Gastroesophageal sphincter (tissue), 4 donors: ENCODE data around the gene RASSF1. TPM values are rescaled to one million over a fixed set of nuclear protein-coding genes. Genes with fewer than 3 reads are reported as not detected.

Experiments
- ATAC-seq: fragments of 150-250 bp; one replicate; pipeline ENCODE4 v1.9.1; 2016; ENCODE audit warnings: mild to moderate bottlenecking, moderate library complexity
- H3K27ac ChIP-seq, 4 donors: fragments of 200-600 bp; sonication (generic) in 3 of 4; 1 replicate in 3 of 4; 2 replicates in 1 of 4; pipeline ENCODE4 v1.5.1; 2016 to 2019
- H3K27me3 ChIP-seq: fragments of 200-600 bp; sonication (generic); one replicate; pipeline ENCODE4 v1.5.1; 2019
- H3K36me3 ChIP-seq, 2 donors: fragments of 200-600 bp; sonication (generic); one replicate each; pipeline ENCODE4 v1.5.1; 2019; ENCODE audit warnings: control low read depth in 1 of 2
- H3K4me1 ChIP-seq, 3 donors: fragments of 200-600 bp; sonication (generic); 1 replicate in 2 of 3; 2 replicates in 1 of 3; pipeline ENCODE4 v1.5.1; 2016 to 2019; ENCODE audit warnings: control low read depth in 2 of 3
- H3K4me3 ChIP-seq, 2 donors: fragments of 200-600 bp; sonication (generic); one replicate each; pipeline ENCODE4 v1.5.1; 2019; ENCODE audit warnings: mild to moderate bottlenecking in 1 of 2, moderate library complexity in 1 of 2
- H3K9me3 ChIP-seq, 3 donors: fragments of 200-600 bp; sonication (generic); one replicate each; pipeline ENCODE4 v1.5.1; 2017 to 2019; ENCODE audit warnings: control low read depth in 2 of 3
- EP300 ChIP-seq: sonication (generic); formaldehyde crosslinking; IDR thresholded peaks from one replicate; pipeline ENCODE4 v1.6.1; 2017; ENCODE audit warnings: antibody characterized with exemption, mild to moderate bottlenecking
- POLR2A ChIP-seq, 2 donors: fragments of 450-650 bp; IDR thresholded peaks; one replicate each; pipeline ENCODE4 v1.6.1; 2017; ENCODE audit warnings: antibody characterized with exemption in 2 of 2, mild to moderate bottlenecking in 2 of 2, moderate library complexity in 1 of 2
- POLR2AphosphoS5 ChIP-seq: sonication (generic); formaldehyde crosslinking; IDR thresholded peaks from one replicate; pipeline ENCODE4 v1.6.1; 2017; ENCODE audit warnings: antibody characterized with exemption
- WGBS, 2 donors: methylation state at CpG; one replicate each; pipeline ENCODE4 v1.1.5; 2018; ENCODE audit warnings: low coverage in 1 of 2; 5-methylcytosine and 5-hydroxymethylcytosine counted together
- total RNA-seq, 4 donors: library from RNA; depleted of rRNA; stranded (reverse); fragments of >200 nt; gene quantifications; one replicate each; pipeline ENCODE4 v1.1.0, GENCODE V29; 2016
- TF ChIP-seq, protein P1 (sequence below), 4 experiments: fragments of 200-600 bp in 2 of 4; fragments of 450-650 bp in 2 of 4; sonication (generic) in 1 of 4; IDR thresholded peaks; one replicate each; pipeline ENCODE4 v1.5.1; 2017 to 2019; ENCODE audit warnings: antibody characterized with exemption in 4 of 4, mild to moderate bottlenecking in 2 of 4, moderate library complexity in 2 of 4

The RASSF1 gene
- total RNA-seq, 4 donors from 2014 or later: 24.5 to 40.3 (median 26.9) TPM

DNA sequence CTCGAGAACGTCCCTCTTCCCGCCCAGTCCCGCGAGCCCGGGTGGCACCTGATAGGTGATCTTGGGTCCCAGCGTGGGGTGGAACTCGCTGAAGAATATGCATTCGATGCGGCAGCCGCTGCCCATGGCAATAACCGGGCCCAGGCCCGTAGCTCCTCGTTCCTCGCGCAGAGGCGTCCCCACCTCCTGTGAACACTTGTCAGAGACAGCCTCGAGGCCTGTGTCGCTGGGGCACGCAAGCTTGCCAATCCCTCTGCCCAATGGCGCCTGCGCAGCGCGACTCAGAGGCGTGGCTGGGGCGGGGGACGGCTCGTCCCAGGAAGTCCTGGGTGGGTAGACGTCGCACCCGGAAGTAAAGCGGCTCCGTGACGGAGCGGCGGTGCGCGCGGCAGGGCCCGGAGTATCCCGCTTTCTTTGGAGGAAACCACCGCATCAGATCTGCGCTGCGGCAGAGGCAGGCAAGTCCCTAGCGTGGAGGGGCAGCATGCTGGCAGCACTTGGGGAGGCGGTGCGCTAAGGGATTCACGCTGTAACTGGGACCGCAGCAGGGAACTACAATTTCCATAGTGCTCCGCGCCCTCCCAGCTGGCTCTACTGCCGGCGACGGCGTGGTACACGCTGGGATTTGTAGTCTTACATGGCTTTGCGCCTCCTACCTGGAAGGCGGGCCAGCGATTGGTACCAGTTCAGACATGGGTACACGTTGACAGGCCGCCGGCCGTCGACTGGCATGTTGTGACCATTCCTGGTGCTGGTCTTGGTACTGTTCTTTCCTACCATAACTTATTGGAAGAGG lies 10.1 kb upstream of the RASSF1 start, which contains the start of the genes CYB561D2 and NPRL2:
CYB561D2 (plus strand) TSS at position 336 of the 796 bp plus-strand sequence. CDS start 572 bp downstream, outside the sequence.
NPRL2 (minus strand) TSS at position 249 of the 796 bp plus-strand sequence; CDS start at position 126, 123 bp downstream.
- Histone ChIP-seq H3K9me3 (no peaks in the 10 kb centered on the region), H3K27me3 (no peaks in the 10 kb centered on the region), H3K4me1 (peaks cover 0 to 84% (median 28%) of the 10 kb centered on the region in 3 donors), H3K36me3 (peaks cover 0 to 49% of the 10 kb centered on the region in 2 donors), H3K4me3 (peak within 1 kb of the TSS; percentile 50 to 75), H3K27ac (peak within 1 kb of the TSS; percentile 63 to 99 (median 94))
- TF ChIP-seq, protein P1, sequence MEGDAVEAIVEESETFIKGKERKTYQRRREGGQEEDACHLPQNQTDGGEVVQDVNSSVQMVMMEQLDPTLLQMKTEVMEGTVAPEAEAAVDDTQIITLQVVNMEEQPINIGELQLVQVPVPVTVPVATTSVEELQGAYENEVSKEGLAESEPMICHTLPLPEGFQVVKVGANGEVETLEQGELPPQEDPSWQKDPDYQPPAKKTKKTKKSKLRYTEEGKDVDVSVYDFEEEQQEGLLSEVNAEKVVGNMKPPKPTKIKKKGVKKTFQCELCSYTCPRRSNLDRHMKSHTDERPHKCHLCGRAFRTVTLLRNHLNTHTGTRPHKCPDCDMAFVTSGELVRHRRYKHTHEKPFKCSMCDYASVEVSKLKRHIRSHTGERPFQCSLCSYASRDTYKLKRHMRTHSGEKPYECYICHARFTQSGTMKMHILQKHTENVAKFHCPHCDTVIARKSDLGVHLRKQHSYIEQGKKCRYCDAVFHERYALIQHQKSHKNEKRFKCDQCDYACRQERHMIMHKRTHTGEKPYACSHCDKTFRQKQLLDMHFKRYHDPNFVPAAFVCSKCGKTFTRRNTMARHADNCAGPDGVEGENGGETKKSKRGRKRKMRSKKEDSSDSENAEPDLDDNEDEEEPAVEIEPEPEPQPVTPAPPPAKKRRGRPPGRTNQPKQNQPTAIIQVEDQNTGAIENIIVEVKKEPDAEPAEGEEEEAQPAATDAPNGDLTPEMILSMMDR (IDR thresholded peaks at IDR 0.05): peak in 1 of 4 experiments; percentile 17
- TF ChIP-seq POLR2AphosphoS5: peak; percentile 79
- TF ChIP-seq EP300: no peak
- TF ChIP-seq POLR2A (IDR thresholded peaks at IDR 0.05): peak; percentile 68 to 73
- WGBS, 2 donors: 0% methylated on average over 6 of the region's 64 CpGs; no CpG with 5 or more reads in 1 of the 2 donors
- ATAC-seq: peak; percentile 95

DNA sequence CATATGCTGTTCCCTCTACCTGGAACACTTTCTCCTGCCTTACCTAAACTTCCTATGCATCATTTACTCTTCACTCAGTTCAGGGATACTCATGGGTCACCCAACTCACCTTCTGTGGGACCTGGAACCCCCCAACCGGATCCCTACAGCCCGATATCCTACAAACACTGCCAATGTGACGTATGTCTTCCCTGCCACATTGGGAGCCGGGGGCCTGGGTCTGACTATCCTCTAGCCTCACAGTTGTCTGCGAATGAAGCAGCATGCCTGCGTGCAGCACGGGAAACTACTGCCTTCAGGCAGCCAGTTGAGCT lies 9.5 kb upstream of the RASSF1 start:
- no peaks in the 10 kb centered on the region for H3K9me3 ChIP-seq
- H3K27ac ChIP-seq: peak overlapping the region; percentile 18 to 99 (median 94)
- peak overlapping the region; percentile 50 to 75 for H3K4me3 ChIP-seq
- 0 to 20% methylated on average over 2 of the region's 7 CpGs for WGBS, 2 donors
- no peak for ATAC-seq
- TF ChIP-seq POLR2A (IDR thresholded peaks at IDR 0.05) (no peak), POLR2AphosphoS5 (no peak), EP300 (no peak)
- TF ChIP-seq, protein P1 (IDR thresholded peaks at IDR 0.05): no peak
- no peaks in the 10 kb centered on the region for H3K27me3 ChIP-seq
- H3K4me1 ChIP-seq: peaks cover 0 to 84% (median 30%) of the 10 kb centered on the region in 3 donors
- peaks cover 0 to 43% of the 10 kb centered on the region in 2 donors for H3K36me3 ChIP-seq

DNA sequence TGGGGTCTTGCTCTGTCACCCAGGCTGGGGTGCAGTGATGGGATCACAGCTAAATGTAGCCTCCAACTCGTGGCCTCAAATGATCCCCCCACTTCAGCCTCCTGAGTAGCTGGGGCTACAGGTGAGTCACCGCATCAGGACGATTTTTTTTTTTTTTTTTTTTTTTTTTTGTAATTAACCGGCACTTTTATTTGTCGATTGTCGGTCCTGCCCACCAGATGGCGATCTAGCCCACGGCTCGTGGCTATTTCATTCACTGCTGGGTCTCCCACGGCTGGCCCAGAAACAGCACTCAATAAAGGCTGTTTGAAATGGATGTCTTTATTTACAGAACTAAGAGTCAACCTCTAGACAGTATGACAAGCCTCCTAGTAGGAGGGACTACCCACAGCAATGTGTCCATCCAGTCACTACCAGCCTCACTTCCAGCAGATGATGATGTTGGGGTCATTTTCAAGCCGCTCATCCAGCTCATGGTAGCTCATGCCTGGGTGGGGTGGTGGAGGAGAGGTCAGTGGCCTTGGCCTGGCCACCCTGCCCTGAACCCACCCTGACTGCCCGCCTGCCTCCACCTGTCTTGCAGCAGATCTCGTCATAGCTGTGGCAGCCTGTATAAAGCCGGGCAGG lies 6.7 kb upstream of the RASSF1 start:
- ATAC-seq: no peak
- peaks cover 0 to 64% (median 31%) of the 10 kb centered on the region in 3 donors for H3K4me1 ChIP-seq
- H3K27ac ChIP-seq: peak overlapping the region in 2 of 4 donors; percentile 32 to 48
- TF ChIP-seq, protein P1 (IDR thresholded peaks at IDR 0.05): peak in 3 of 4 experiments; percentile 23 to 63 (median 59)
- no peak for TF ChIP-seq POLR2A (IDR thresholded peaks at IDR 0.05)
- no peak for TF ChIP-seq POLR2AphosphoS5
- peaks cover 0 to 20% of the 10 kb centered on the region in 2 donors for H3K36me3 ChIP-seq
- no peak overlapping the region for H3K4me3 ChIP-seq
- H3K27me3 ChIP-seq: no peaks in the 10 kb centered on the region
- 9 to 20% methylated on average over 4 to 9 of the region's 14 CpGs for WGBS, 2 donors
- H3K9me3 ChIP-seq: no peaks in the 10 kb centered on the region

DNA sequence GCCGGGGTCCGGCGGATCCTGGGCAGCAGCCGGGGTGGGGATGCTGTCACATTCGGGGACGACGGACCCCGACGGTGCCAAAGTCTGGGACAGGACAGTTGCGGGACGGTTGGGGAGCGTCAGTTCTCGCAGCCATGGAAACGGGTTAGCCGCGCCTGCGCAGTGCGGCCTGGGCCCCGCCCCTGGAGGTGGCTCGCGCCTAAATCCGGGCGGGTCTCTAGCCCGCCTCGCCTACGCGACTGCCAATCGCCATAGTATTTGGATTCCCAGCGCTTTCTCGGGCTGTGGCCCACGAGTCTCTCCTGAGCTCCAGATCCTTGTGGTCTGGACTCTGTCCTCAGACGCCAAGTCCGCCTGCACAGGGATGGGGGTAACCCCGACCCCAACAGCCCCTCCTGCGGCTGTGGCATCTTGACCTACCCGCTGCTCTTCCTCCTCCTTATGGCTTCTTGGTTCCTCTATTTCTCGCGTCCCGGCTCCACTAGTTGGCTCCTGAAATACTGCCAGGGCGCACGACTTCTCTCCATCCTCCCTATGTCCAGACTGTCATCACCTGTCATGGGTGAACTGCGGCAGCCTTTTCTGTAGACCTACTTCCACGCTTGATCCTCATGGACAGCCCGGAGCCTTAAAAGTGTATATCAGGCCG lies 5.1 kb upstream of the RASSF1 start, which contains the start of gene ZMYND10:
ZMYND10 (minus strand) TSS at position 147 of the 649 bp plus-strand sequence. CDS start 153 bp downstream, outside the sequence.
- H3K9me3 ChIP-seq: no peaks in the 10 kb centered on the region
- peak within 1 kb of the TSS in 1 of 2 donors; percentile 48 for H3K4me3 ChIP-seq
- peaks cover 0 to 20% of the 10 kb centered on the region in 2 donors for H3K36me3 ChIP-seq
- H3K27ac ChIP-seq: peak within 1 kb of the TSS in 1 of 4 donors; percentile 15
- peaks cover 0 to 66% (median 36%) of the 10 kb centered on the region in 3 donors for H3K4me1 ChIP-seq
- no peak for TF ChIP-seq POLR2AphosphoS5
- TF ChIP-seq, protein P1 (IDR thresholded peaks at IDR 0.05): no peak
- no peak for TF ChIP-seq EP300
- no peak for TF ChIP-seq POLR2A (IDR thresholded peaks at IDR 0.05)
- peak; percentile 48 for ATAC-seq
- WGBS, 2 donors: 6 to 29% methylated on average over 8 to 11 of the region's 45 CpGs
- no peaks in the 10 kb centered on the region for H3K27me3 ChIP-seq
